Coronary artery (tissue), 2 donors: ENCODE measurements around the gene ZNF630.
"Not testable (repeated sequence)": the region's sequence is repeated elsewhere in the genome, so short reads cannot be mapped to it uniquely, and the experiment has no call there.

Experiments
- DNase-seq: peaks from one replicate; pipeline ENCODE4 v3.0.0-alpha.2; 2017; ENCODE audit warnings: low spot score
- H3K27ac ChIP-seq, 2 donors: fragments of 200-600 bp; sonication (generic); one replicate each; pipeline ENCODE4 v1.5.1; 2016 to 2019
- H3K4me3 ChIP-seq: fragments of 200-600 bp; sonication (generic); 2 replicates; pipeline ENCODE4 v1.5.1; 2016; ENCODE audit warnings: mild to moderate bottlenecking, moderate library complexity
- CTCF ChIP-seq: fragments of 200-600 bp; sonication (generic); IDR thresholded peaks from one replicate; pipeline ENCODE4 v1.5.1; 2019; ENCODE audit warnings: antibody characterized with exemption

The ZNF630 gene

GRCh38 chrX:48058621-48059295 lies 12.7 kb downstream of the ZNF630 start:
- no peak for DNase-seq
- no peak overlapping the region for H3K27ac ChIP-seq
- H3K4me3 ChIP-seq = no peak overlapping the region
- no peak for TF ChIP-seq CTCF

- Histone ChIP-seq H3K27ac (no peak overlapping the region), H3K4me3 (no peak overlapping the region)
- TF ChIP-seq CTCF = no peak
- no peak for DNase-seq
These were observed 24.6 kb downstream of the ZNF630 start for GRCh38 chrX:48046846-48047245.

GRCh38 chrX:48045410-48046311 lies 25.8 kb downstream of the ZNF630 start:
- TF ChIP-seq CTCF = no peak
- H3K4me3 ChIP-seq = no peak overlapping the region
- peak overlapping the region in 1 of 2 donors; percentile 31 for H3K27ac ChIP-seq
- DNase-seq = no peak

- no peak overlapping the region for H3K4me3 ChIP-seq
- no peak for TF ChIP-seq CTCF
- H3K27ac ChIP-seq = no peak overlapping the region
- no peak for DNase-seq
These were observed 28.4 kb downstream of the ZNF630 start for GRCh38 chrX:48043056-48043455.

GRCh38 chrX:48035891-48036290 lies 35.5 kb downstream of the ZNF630 start:
- Histone ChIP-seq H3K27ac (no peak overlapping the region), H3K4me3 (no peak overlapping the region)
- TF ChIP-seq CTCF = no peak
- peak; percentile 17 for DNase-seq

GRCh38 chrX:48030641-48031173 lies 40.7 kb downstream of the ZNF630 start:
- peak; percentile 45 for DNase-seq
- H3K27ac ChIP-seq, H3K4me3 ChIP-seq: not testable (repeated sequence)

GRCh38 chrX:48030237-48030636 lies 41.2 kb downstream of the ZNF630 start:
- no peak for DNase-seq
- no peak for TF ChIP-seq CTCF
- Histone ChIP-seq H3K4me3 (no peak overlapping the region), H3K27ac (no peak overlapping the region)
